SK-N-MC (cell line): ENCODE data around the gene CROCC.

Source experiments
- EZH2 ChIP-seq: fragments of 200-600 bp; sonication (generic); IDR thresholded peaks from one replicate; pipeline ENCODE4 v1.6.1; 2017; ENCODE audit warnings: antibody characterized with exemption
- POLR2AphosphoS5 ChIP-seq: IDR thresholded peaks from 2 replicates; pipeline ENCODE4 v1.6.1; 2012; ENCODE audit warnings: mild to moderate bottlenecking, low read depth, low read length, borderline replicate concordance

GRCh38 chr1:17007121-17007520 lies 85.4 kb downstream of the CROCC start:
- TF ChIP-seq EZH2 = no peak
- TF ChIP-seq POLR2AphosphoS5 = no peak
